Gastroesophageal sphincter (tissue), 4 donors: ENCODE data around the gene RXRA. TPM values are rescaled to one million over a fixed set of nuclear protein-coding genes. Genes with fewer than 3 reads are reported as not detected.

Experiments used
- ATAC-seq: fragments of 150-250 bp; one replicate; pipeline ENCODE4 v1.9.1; 2016; ENCODE audit warnings: mild to moderate bottlenecking, moderate library complexity
- H3K27ac ChIP-seq, 4 donors: fragments of 200-600 bp; sonication (generic) in 3 of 4; 1 replicate in 3 of 4; 2 replicates in 1 of 4; pipeline ENCODE4 v1.5.1; 2016 to 2019
- H3K27me3 ChIP-seq: fragments of 200-600 bp; sonication (generic); one replicate; pipeline ENCODE4 v1.5.1; 2019
- H3K36me3 ChIP-seq, 2 donors: fragments of 200-600 bp; sonication (generic); one replicate each; pipeline ENCODE4 v1.5.1; 2019; ENCODE audit warnings: control low read depth in 1 of 2
- H3K4me1 ChIP-seq, 3 donors: fragments of 200-600 bp; sonication (generic); 1 replicate in 2 of 3; 2 replicates in 1 of 3; pipeline ENCODE4 v1.5.1; 2016 to 2019; ENCODE audit warnings: control low read depth in 2 of 3
- H3K4me3 ChIP-seq, 2 donors: fragments of 200-600 bp; sonication (generic); one replicate each; pipeline ENCODE4 v1.5.1; 2019; ENCODE audit warnings: mild to moderate bottlenecking in 1 of 2, moderate library complexity in 1 of 2
- H3K9me3 ChIP-seq, 3 donors: fragments of 200-600 bp; sonication (generic); one replicate each; pipeline ENCODE4 v1.5.1; 2017 to 2019; ENCODE audit warnings: control low read depth in 2 of 3
- EP300 ChIP-seq: sonication (generic); formaldehyde crosslinking; IDR thresholded peaks from one replicate; pipeline ENCODE4 v1.6.1; 2017; ENCODE audit warnings: antibody characterized with exemption, mild to moderate bottlenecking
- POLR2A ChIP-seq, 2 donors: fragments of 450-650 bp; IDR thresholded peaks; one replicate each; pipeline ENCODE4 v1.6.1; 2017; ENCODE audit warnings: antibody characterized with exemption in 2 of 2, mild to moderate bottlenecking in 2 of 2, moderate library complexity in 1 of 2
- POLR2AphosphoS5 ChIP-seq: sonication (generic); formaldehyde crosslinking; IDR thresholded peaks from one replicate; pipeline ENCODE4 v1.6.1; 2017; ENCODE audit warnings: antibody characterized with exemption
- WGBS, 2 donors: methylation state at CpG; one replicate each; pipeline ENCODE4 v1.1.5; 2018; ENCODE audit warnings: low coverage in 1 of 2; 5-methylcytosine and 5-hydroxymethylcytosine counted together
- total RNA-seq, 4 donors: library from RNA; depleted of rRNA; stranded (reverse); fragments of >200 nt; gene quantifications; one replicate each; pipeline ENCODE4 v1.1.0, GENCODE V29; 2016
- TF ChIP-seq, protein P1 (sequence below), 4 experiments: fragments of 200-600 bp in 2 of 4; fragments of 450-650 bp in 2 of 4; sonication (generic) in 1 of 4; IDR thresholded peaks; one replicate each; pipeline ENCODE4 v1.5.1; 2017 to 2019; ENCODE audit warnings: antibody characterized with exemption in 4 of 4, mild to moderate bottlenecking in 2 of 4, moderate library complexity in 2 of 4

The RXRA gene
- total RNA-seq, 4 donors from 2014 or later = 45.1 to 78.9 (median 55.3) TPM

DNA sequence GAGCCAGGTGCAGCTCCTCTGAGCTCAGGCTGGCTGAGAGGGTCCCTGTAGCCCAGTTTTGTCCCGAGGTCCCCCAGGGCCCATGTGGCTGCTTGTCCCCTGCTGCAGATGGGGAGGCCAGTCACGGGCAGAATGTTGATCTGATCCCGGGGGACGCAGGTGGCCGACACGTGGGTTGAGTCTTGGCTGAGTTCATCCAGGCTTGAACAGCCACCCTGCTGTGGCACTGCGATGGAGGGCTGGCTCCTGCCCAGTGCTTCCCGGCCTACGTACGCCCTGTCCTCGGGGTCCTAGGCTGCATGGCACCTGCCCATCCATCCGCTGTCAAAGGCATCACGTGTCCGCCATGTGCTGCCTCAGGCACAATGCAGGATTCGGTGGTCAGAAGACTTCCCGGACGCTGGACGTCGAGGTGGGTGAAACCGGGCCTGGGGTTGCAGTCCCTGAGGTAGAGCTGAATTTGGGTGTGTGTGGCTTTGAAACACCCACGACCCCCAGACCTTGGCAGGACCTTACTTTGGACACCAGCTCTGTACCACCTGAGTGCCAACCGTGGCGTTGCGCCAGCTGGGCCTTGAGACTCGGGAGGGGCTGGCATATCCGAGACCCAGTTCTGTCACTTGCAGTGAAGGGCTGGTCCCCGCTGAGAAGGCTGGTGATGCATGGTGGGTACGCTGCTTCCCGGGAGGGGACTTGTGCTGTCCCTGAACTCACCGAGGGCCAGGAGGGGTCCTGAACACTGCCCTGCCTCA, 22.3 kb downstream of the RXRA start:
- ATAC-seq = no peak
- Histone ChIP-seq H3K4me3 (no peak overlapping the region), H3K9me3 (no peaks in the 10 kb centered on the region), H3K27ac (no peak overlapping the region), H3K27me3 (no peaks in the 10 kb centered on the region), H3K36me3 (no peaks in the 10 kb centered on the region), H3K4me1 (peaks cover 0 to 100% (median 96%) of the 10 kb centered on the region in 3 donors)
- no peak for TF ChIP-seq POLR2A (IDR thresholded peaks at IDR 0.05)
- TF ChIP-seq EP300 = no peak
- TF ChIP-seq, protein P1, sequence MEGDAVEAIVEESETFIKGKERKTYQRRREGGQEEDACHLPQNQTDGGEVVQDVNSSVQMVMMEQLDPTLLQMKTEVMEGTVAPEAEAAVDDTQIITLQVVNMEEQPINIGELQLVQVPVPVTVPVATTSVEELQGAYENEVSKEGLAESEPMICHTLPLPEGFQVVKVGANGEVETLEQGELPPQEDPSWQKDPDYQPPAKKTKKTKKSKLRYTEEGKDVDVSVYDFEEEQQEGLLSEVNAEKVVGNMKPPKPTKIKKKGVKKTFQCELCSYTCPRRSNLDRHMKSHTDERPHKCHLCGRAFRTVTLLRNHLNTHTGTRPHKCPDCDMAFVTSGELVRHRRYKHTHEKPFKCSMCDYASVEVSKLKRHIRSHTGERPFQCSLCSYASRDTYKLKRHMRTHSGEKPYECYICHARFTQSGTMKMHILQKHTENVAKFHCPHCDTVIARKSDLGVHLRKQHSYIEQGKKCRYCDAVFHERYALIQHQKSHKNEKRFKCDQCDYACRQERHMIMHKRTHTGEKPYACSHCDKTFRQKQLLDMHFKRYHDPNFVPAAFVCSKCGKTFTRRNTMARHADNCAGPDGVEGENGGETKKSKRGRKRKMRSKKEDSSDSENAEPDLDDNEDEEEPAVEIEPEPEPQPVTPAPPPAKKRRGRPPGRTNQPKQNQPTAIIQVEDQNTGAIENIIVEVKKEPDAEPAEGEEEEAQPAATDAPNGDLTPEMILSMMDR (IDR thresholded peaks at IDR 0.05) = no peak
- TF ChIP-seq POLR2AphosphoS5 = no peak
- 80% methylated on average over 3 of the region's 30 CpGs; no CpG with 5 or more reads in 1 of the 2 donors for WGBS, 2 donors

DNA sequence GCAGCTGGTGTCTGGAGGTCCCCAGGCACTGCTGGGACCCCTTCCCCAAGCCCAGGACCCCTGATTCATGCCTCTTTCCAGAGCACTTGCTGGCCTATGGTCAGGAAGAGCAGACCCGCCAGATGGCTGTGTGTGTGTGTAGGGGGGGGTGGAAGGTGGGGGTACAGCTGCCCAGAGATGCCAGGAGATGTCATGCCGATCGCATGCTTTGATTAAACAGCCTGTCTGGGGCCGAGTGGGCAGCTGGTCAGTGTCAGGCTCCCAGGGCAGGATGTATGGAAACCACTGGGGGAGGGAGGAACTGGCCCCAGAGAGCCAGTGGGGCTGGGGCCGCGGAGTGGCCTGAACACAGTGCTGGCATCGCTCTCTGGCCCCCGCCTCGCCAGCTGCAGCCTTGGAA, 23.7 kb downstream of the RXRA start:
- Histone ChIP-seq H3K27me3 (no peaks in the 10 kb centered on the region), H3K9me3 (no peaks in the 10 kb centered on the region), H3K27ac (peak overlapping the region in 1 of 4 donors; percentile 29), H3K4me1 (peaks cover 0 to 100% (median 92%) of the 10 kb centered on the region in 3 donors), H3K36me3 (no peaks in the 10 kb centered on the region), H3K4me3 (no peak overlapping the region)
- 50% methylated on average over 2 of the region's 9 CpGs; no CpG with 5 or more reads in 1 of the 2 donors for WGBS, 2 donors
- TF ChIP-seq EP300 (no peak), POLR2A (IDR thresholded peaks at IDR 0.05) (no peak), POLR2AphosphoS5 (no peak)
- TF ChIP-seq, protein P1 (IDR thresholded peaks at IDR 0.05) = no peak
- ATAC-seq = no peak

DNA sequence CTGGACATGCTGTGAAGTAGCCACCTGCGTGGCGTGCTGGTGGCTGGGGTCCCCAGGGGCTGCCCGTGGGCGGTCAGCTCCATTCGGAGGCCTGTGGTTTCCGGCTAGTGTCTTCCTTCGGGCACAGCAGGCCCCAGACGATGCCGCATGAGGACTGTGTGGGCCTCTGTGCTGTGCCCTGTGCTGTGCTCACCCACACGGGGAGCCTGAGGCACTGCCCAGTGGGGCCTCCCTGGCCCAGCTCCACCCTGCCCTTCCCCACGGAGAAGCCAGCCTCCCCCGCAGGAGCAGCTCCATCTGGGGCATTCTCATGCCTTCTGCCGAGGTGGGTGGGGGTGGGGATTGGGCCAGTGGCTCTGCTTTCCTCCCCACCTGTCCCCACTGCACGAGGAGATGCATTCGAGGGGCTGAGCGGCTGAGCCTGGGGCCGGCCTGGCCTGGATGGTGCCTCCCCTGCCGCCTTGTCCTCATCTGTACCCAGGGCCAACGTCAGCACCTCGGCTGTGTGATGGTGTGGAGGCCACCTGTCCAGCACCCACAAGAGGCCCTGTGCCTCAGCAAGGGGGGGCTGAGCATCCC, 24.2 kb downstream of the RXRA start:
- no peaks in the 10 kb centered on the region for H3K27me3 ChIP-seq
- no peaks in the 10 kb centered on the region for H3K9me3 ChIP-seq
- H3K4me1 ChIP-seq = peaks cover 0 to 100% (median 90%) of the 10 kb centered on the region in 3 donors
- no peaks in the 10 kb centered on the region for H3K36me3 ChIP-seq
- TF ChIP-seq EP300 = no peak
- no peak overlapping the region for H3K4me3 ChIP-seq
- H3K27ac ChIP-seq = peak overlapping the region in 1 of 4 donors; percentile 29
- WGBS, 2 donors = no CpG with 5 or more reads among the region's 20 CpGs
- ATAC-seq = no peak

DNA sequence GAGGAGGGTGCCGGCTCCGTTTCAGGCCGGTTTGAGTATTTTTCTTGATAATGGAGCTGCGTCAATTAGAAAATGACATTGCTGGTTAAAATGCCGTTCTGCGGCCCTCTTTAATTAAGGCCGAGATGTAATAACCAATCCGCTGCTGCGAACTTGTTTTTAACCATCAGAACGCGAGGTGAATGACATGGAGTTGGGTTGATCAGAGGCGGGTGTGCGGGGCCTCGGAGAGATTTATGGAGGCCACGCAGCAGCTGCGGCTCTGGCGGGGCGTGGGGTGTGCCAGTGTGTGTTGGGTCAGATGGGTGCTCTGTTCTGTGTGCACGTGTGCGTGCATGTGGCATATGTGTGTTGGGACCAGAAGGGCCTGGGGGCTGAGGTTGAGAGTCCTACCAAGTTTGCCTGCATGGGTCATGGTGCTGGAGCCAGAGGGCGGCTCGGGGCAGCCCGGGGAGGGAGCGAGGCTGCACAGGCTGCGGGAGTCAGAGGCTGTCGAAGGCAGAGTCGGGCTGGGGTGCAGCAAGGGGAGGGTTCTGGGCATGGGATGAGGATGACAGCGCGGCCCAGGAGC, 25.4 kb downstream of the RXRA start:
- H3K27ac ChIP-seq = no peak overlapping the region
- no peak for ATAC-seq
- H3K36me3 ChIP-seq = no peaks in the 10 kb centered on the region
- no peaks in the 10 kb centered on the region for H3K9me3 ChIP-seq
- H3K27me3 ChIP-seq = no peaks in the 10 kb centered on the region
- TF ChIP-seq EP300 (no peak), POLR2A (IDR thresholded peaks at IDR 0.05) (no peak), POLR2AphosphoS5 (no peak)
- TF ChIP-seq, protein P1 (IDR thresholded peaks at IDR 0.05) = no peak
- 74% methylated on average over 9 of the region's 29 CpGs; no CpG with 5 or more reads in 1 of the 2 donors for WGBS, 2 donors
- no peak overlapping the region for H3K4me3 ChIP-seq
- H3K4me1 ChIP-seq = peaks cover 0 to 100% (median 80%) of the 10 kb centered on the region in 3 donors

DNA sequence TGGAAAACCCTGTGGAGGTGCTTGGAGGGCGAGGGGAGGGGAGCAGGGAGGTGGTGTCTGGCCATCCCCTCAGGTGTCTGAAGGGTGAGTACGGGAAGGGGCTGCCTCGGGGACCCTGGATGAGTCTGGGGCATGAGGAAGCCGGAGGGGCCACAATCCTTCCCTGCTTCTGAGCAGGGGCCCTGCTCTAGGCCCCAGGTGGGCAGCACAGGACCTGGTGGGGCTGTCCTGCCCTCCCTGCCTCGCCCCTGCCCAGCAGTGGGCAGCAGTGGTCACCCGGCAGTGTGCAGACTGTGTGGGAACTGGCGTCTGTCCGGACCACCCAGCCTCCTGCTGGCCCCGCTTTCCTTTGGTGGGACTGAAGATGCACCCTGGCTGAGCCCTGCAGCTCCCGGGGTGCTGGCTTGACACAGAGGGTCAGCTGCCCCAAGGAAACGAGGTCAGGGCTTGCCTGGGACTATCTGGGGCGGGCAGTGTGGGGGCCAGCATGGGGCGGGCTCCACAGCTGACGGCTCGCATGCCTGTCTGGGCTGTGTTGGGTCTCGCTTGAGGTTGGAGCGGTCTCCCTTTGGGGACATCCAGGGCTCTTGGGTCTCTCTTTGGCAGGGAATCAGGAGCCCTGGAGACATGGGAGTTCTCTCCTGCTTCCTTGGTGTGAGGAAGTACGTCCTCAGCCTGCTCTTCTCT, 26.1 kb downstream of the RXRA start:
- H3K36me3 ChIP-seq = no peaks in the 10 kb centered on the region
- no peaks in the 10 kb centered on the region for H3K27me3 ChIP-seq
- no peak overlapping the region for H3K4me3 ChIP-seq
- H3K4me1 ChIP-seq = peaks cover 0 to 100% (median 75%) of the 10 kb centered on the region in 3 donors
- WGBS, 2 donors = 83% methylated on average over 1 of the region's 18 CpGs; no CpG with 5 or more reads in 1 of the 2 donors
- H3K9me3 ChIP-seq = no peaks in the 10 kb centered on the region
- peak overlapping the region in 1 of 4 donors; percentile 29 for H3K27ac ChIP-seq
- TF ChIP-seq, protein P1 (IDR thresholded peaks at IDR 0.05) = no peak
- no peak for ATAC-seq
